PFSK-1 (cell line): ENCODE results near the gene PLK5.

Source experiments
- FOXP2 ChIP-seq: optimal IDR thresholded peaks from 2 replicates; pipeline ENCODE3; 2011; ENCODE audit warnings: borderline replicate concordance, control low read depth, inconsistent platforms; ENCODE audit not compliant: insufficient read depth; ENCODE audit errors: extremely low read length, extremely low read depth
- POLR2AphosphoS5 ChIP-seq: IDR thresholded peaks from 2 replicates; pipeline ENCODE4 v1.6.1; 2012; ENCODE audit warnings: low read depth, mild to moderate bottlenecking, control low read depth, low read length, moderate library complexity
- SIN3A ChIP-seq: IDR thresholded peaks from 2 replicates; pipeline ENCODE4 v1.6.1; 2012; ENCODE audit warnings: mild to moderate bottlenecking, low read length, moderate library complexity, borderline replicate concordance; ENCODE audit not compliant: insufficient read depth
- TAF1 ChIP-seq: IDR thresholded peaks from 2 replicates; pipeline ENCODE4 v1.6.1; 2012; ENCODE audit warnings: low read length, control low read depth, borderline replicate concordance; ENCODE audit not compliant: insufficient read depth
- TF ChIP-seq, protein P1 (sequence below), 2 experiments: IDR thresholded peaks; 2 replicates each; pipeline versions ENCODE4 v1.6.1 to v1.8.0; 2011 to 2012; ENCODE audit warnings: low read depth in 2 of 2, low read length in 2 of 2, control low read depth in 1 of 2, inconsistent platforms in 1 of 2, mild to moderate bottlenecking in 1 of 2, moderate library complexity in 1 of 2; ENCODE audit not compliant: insufficient read depth in 1 of 2

- no peak for TF ChIP-seq POLR2AphosphoS5
- TF ChIP-seq, protein P1, sequence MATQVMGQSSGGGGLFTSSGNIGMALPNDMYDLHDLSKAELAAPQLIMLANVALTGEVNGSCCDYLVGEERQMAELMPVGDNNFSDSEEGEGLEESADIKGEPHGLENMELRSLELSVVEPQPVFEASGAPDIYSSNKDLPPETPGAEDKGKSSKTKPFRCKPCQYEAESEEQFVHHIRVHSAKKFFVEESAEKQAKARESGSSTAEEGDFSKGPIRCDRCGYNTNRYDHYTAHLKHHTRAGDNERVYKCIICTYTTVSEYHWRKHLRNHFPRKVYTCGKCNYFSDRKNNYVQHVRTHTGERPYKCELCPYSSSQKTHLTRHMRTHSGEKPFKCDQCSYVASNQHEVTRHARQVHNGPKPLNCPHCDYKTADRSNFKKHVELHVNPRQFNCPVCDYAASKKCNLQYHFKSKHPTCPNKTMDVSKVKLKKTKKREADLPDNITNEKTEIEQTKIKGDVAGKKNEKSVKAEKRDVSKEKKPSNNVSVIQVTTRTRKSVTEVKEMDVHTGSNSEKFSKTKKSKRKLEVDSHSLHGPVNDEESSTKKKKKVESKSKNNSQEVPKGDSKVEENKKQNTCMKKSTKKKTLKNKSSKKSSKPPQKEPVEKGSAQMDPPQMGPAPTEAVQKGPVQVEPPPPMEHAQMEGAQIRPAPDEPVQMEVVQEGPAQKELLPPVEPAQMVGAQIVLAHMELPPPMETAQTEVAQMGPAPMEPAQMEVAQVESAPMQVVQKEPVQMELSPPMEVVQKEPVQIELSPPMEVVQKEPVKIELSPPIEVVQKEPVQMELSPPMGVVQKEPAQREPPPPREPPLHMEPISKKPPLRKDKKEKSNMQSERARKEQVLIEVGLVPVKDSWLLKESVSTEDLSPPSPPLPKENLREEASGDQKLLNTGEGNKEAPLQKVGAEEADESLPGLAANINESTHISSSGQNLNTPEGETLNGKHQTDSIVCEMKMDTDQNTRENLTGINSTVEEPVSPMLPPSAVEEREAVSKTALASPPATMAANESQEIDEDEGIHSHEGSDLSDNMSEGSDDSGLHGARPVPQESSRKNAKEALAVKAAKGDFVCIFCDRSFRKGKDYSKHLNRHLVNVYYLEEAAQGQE (IDR thresholded peaks at IDR 0.05; ENCODE audit: insufficient read depth in 1 of 2, low read depth in 2 of 2, low read length in 2 of 2): no peak
- TF ChIP-seq TAF1: no peak
- no peak for TF ChIP-seq SIN3A
- TF ChIP-seq FOXP2: no peak
Observed at GRCh38 chr19:1507192-1507660, 16.7 kb upstream of the PLK5 start.
